TTC549 (cell line): ENCODE data around the gene GRIN2A.
"Not testable (repeated sequence)": the region's sequence is repeated elsewhere in the genome, so short reads cannot be mapped to it uniquely, and the experiment has no call there.

Source experiments
- FAIRE-seq: peaks from 2 replicates; lab custom pipeline; 2012; peaks lifted over from hg19 to GRCh38; lab: Jason Lieb, UNC

Gene GRIN2A

DNA sequence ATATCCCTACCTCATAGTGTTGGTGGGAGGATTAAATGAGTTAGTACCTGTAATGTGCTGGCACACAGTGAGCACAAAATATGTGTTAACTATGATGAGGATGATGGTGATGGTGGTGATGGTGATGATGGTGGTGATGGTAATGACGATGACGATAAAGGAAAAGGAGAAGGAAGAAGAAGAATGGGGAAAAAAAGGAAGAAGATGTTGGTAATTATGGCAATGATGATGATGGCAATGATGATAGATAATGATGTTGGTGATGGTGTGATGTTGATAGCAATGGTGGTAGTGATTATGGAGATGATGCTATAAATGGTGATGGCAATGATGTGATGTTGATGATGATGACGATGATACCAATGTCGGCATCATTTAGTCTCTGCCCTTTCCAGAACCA, 270.2 kb downstream of the GRIN2A start:
- FAIRE-seq = no peak

GRCh38 chr16:9911231-9911630, 271.0 kb downstream of the GRIN2A start:
- no peak for FAIRE-seq

GRCh38 chr16:9909072-9909825, 273.0 kb downstream of the GRIN2A start:
- no peak for FAIRE-seq

DNA sequence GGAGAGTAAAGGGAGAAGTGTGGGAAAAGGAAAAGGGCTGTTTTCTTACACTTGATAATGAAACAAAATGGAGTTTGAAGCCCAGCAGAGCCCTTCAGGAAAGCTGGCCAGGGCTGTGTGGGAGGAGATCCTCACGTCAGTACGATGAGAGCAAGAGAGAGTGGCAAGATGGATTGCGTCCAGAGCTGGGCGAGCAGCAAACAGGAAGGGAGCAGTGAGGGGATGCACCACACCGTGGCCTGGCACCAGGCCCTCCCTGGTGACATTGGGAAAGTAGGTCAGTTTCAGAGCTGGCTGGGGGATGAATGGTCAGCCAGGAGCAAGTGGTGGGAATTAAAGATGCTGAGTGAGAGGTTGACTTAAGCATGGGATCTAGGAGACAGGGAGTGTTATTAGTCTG, 273.6 kb downstream of the GRIN2A start:
- FAIRE-seq = no peak

DNA sequence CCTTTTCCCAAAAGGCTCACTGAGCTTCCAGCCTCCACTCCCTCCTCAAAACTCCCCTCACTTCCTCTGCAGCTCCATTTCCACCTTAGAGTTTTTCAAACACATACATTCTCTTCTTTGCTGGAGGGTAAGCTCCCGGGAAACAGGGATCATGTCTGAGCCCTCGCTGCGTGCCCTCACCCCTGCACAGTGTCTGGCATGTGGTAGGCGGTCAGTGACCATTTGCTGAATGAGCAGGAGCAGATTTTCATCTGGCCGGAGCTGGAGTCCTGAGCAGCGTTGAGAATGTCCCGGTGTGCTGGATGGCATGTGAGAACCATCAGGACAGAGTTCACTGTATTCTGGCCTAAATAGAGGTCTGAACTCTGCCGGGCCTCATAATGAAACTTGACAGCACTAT, 274.5 kb downstream of the GRIN2A start:
- no peak for FAIRE-seq

DNA sequence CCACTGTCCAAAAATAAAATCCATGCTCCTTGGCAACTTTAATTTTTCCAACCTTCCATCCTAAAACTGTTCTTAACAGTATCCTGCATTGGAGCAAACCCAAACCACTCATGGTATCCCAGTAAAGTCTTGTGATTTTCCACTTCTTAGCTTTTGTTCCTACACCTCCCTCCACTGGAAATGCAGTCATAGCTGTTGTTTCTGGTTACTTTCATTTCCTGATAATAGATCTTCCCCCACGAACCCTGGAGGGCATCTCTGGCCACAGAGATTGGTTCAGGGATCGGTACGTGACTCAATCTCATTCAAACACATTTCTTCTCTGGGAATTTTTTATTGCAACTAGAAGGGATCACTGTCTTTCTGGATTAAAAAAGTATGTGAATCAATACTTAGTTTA, 276.0 kb downstream of the GRIN2A start:
- no peak for FAIRE-seq

DNA sequence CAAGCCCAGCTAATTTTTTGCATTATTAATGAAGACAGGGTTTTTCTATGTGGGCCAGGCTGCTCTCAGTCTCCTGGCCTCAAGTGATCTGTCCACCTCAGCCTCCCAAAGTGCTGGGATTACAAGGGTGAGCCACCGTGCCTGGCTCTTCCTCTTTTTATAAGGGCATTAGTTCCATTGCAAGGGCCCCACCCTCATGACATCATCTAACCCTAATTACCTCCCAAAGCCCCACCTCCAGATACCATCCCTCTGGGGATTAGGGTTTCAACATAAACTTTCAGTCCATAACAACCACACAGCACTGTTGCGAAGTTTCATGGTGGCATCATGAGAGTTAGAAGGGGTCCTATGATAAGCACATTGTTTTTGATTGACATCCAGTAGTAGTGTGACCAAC, 277.7 kb downstream of the GRIN2A start:
- no peak for FAIRE-seq

- FAIRE-seq = no peak
These were observed 281.7 kb downstream of the GRIN2A start for GRCh38 chr16:9900576-9900975.

- no peak for FAIRE-seq
These were observed 283.7 kb downstream of the GRIN2A start for GRCh38 chr16:9898555-9898954.

DNA sequence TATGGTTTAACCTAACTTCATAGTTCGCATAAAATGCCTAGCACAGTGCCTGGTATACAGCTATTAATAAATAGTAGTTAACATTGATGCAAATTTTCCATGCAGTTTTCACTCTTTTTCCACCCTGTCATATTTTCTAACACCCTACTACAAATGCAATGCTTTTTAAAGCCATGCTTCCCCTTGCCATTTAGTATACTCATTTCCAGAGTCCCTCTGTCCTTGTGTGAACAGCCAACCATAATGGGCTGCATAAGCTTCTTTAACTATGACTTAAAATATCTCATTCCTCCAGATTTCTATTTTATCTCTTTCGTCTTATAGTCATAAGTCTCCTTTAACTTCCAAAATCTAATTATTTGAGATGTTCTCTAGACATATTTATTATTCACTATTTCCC, 284.1 kb downstream of the GRIN2A start:
- FAIRE-seq = no peak

- FAIRE-seq = no peak
These were observed 286.4 kb downstream of the GRIN2A start for GRCh38 chr16:9895817-9896216.

DNA sequence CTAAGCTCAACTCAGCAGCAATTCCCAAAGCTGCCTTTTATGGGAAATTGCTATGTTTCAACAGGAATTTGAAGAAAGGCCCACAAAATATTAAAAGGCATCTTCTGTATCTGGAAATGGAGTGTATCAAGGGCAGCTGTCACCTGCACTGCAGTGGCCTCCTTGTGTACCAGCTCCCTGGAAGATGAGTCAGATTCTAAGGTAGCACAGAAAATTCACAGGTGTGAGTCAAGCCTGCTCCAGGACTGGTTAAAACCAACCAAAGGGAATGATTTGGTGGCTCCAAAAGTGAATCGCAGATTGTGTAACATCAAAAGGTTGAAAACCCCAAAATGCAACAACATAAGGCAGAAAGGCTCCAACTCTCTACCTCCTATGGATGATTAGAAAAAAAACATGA, 296.4 kb downstream of the GRIN2A start:
- no peak for FAIRE-seq

- FAIRE-seq = no peak
These were observed 296.8 kb downstream of the GRIN2A start for GRCh38 chr16:9885467-9885866.

DNA sequence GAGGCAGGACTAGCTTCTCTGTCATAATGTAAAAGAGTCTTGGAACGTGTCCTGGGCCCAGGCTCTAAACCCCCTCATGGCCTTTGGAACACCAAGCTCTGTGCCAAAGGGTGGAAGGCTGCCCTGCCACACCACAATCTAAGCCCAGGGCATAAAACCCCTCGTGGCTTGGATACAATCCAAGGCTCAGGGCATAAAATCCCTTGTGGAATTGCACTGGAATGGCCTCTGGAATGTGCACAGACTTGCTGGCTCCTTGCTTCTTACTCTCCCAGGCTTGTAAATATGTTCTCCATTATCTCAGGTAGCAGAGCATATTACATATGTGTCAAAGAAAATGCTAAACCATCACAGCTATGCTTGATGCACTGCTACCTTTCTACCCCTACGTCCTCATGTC, 306.2 kb downstream of the GRIN2A start:
- FAIRE-seq = not testable (repeated sequence)

GRCh38 chr16:9874219-9874618, 308.0 kb downstream of the GRIN2A start:
- FAIRE-seq = no peak

DNA sequence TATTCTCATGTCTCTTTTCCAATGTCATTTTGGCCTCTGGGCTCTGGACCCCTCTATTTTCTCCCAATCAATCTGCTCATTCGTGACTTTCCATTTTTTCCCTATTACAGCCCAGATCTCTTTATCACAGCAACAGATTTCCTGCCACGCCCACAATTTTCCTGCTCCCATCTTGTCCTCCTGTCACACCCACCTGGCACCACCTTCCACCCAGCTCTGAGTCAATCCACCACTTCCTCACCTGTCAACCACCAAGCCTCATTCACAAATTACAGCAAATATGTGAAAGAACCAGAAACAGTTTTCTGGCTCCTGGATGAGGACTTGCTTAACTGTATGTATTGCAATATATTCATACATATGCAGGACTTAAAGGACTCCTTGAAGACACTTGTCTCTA, 311.3 kb downstream of the GRIN2A start:
- no peak for FAIRE-seq

- no peak for FAIRE-seq
These were observed 312.5 kb downstream of the GRIN2A start for GRCh38 chr16:9869776-9870175.

DNA sequence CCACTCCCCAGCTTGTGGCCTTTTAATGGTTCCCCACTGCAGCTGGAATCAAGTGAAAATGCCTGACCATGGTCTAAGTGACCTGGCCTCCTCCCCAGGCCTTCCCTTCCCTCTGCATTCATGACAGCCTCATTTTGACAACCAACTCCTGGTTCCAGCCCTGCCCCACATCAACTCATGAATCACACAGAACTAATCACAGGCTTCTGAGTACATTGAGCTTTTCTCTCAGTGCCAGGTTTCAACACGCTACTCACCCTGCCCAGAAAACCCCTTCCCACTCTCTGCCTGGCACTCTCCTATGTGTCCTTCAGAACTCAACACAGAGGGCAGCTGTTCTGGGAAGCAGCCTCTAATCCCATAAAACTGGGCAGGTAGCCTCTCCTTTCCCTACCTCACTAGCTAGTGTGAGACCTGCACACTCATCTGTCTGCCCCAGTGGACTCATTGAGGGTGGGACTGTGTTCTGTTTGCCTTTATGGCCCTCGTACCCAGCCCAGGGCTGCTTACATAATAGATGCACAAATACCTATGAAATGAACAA, 313.6 kb downstream of the GRIN2A start:
- no peak for FAIRE-seq

- no peak for FAIRE-seq
These were observed 315.1 kb downstream of the GRIN2A start for GRCh38 chr16:9867176-9867575.

GRCh38 chr16:9864461-9864860, 317.8 kb downstream of the GRIN2A start:
- no peak for FAIRE-seq

DNA sequence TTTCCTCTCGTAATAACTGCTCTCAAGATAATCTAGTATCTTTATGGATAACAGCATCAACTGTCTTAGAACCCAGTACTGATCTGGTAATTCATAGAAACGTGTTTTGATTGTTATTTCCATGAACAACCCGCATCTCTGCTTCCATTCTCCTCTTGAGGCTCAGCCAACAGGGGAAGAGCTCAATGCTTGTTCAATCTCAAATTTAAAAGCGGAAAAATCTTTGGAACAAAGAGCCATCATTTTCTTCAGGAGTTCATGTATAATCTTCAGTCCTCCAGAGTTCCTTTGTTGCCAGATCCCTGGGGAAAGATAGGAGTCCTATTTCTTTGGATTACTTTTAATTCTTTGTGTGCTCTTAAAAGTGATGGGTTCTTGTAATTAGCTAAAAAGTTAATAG, 319.9 kb downstream of the GRIN2A start:
- FAIRE-seq = no peak

DNA sequence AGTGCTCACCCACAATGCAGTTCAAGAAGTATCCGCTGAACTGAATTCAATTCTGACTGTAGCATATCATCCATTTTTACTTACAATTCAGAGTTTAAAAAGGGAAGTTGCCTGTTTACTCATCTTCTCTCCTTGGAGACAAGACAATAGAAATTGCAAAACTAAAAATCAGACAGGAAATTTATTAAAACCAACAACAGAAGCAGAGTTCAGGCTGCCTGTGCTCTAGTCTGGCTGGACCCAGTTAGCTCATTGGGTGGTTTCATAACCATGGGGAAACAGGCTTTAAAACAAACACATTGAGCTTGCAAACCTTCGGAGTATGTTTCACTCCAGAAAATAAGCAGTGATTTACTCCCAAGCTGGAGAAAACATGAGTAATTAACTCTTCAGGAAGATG, 321.4 kb downstream of the GRIN2A start:
- FAIRE-seq = no peak

DNA sequence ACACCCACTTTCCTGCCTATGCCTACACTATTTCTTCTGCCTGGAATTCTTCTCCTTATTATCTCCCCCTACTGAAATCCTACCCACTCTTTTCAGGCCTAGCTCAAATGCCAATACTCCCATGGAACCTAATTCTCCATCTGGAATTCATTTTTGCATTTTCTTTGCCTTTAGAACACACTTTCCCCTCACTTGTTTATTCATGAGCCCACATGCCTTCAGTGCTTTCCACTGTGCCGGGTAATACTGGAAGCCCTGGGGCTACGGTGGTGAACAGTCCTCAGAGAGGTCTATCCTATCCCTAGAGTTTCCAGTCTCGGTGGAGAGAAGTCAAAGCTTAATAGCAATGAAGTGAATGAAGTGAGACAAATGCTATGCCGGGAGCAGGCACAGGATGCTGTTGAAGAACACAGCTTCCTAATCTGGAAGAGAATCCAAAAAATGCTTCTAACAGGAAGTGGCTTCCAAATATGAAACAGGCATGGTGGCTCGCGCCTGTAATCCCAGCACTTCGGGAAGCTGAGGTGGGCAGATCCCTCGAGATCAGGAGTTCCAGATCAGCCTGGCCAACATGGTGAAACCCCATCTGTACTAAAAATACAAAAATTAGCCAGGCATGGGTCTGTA, 322.4 kb downstream of the GRIN2A start:
- FAIRE-seq = no peak

GRCh38 chr16:9854675-9855074, 327.6 kb downstream of the GRIN2A start:
- FAIRE-seq = no peak
